GM18526 (cell line): ENCODE measurements around the gene TRMT1.

Experiments
- POLR2A ChIP-seq: IDR thresholded peaks from 3 replicates; pipeline ENCODE4 v1.6.1; 2011; ENCODE audit not compliant: insufficient read length; ENCODE audit errors: extremely low read depth

Gene TRMT1

GRCh38 chr19:13056052-13056660, 60.4 kb downstream of the TRMT1 start:
- TF ChIP-seq POLR2A: no peak

- TF ChIP-seq POLR2A: no peak
Observed at GRCh38 chr19:13055213-13056051, 61.1 kb downstream of the TRMT1 start.
